Natural killer cell (primary cell): ENCODE data around the gene GPR152. TPM values are rescaled to one million over a fixed set of nuclear protein-coding genes. Genes with fewer than 3 reads are reported as not detected.

Experiments
- ATAC-seq, 3 donors: fragments of 150-1000 bp in 2 of 3; fragments of 200-7000 bp in 1 of 3; cut with Tn5 transposase; 1 replicate in 1 of 3; 2 replicates in 2 of 3; pipeline ENCODE4 v1.10.0; 2021; ENCODE audit warnings: mild to moderate bottlenecking in 2 of 3, moderate library complexity in 2 of 3
- DNase-seq, 2 donors: peaks; one replicate each; pipeline versions ENCODE4 v3.0.0 to v3.0.0-alpha.2; 2013 to 2021; ENCODE audit warnings: mixed read lengths in 1 of 2
- H3K27ac ChIP-seq: one replicate; pipeline ENCODE4 v1.5.1; 2013; ENCODE audit warnings: mild to moderate bottlenecking, low read length
- H3K27me3 ChIP-seq: one replicate; pipeline ENCODE4 v1.6.1; 2013; ENCODE audit warnings: low read length; ENCODE audit not compliant: control insufficient read depth, insufficient read depth
- H3K36me3 ChIP-seq: one replicate; pipeline ENCODE4 v1.6.1; 2013; ENCODE audit warnings: low read length; ENCODE audit not compliant: control insufficient read depth, insufficient read depth
- H3K4me1 ChIP-seq: one replicate; pipeline ENCODE4 v1.6.1; 2013; ENCODE audit warnings: low read length; ENCODE audit not compliant: control insufficient read depth, insufficient read depth
- H3K4me3 ChIP-seq: one replicate; pipeline ENCODE4 v1.5.1; 2013; ENCODE audit warnings: low read length
- H3K9me3 ChIP-seq: one replicate; pipeline ENCODE4 v1.6.1; 2013; ENCODE audit warnings: low read length; ENCODE audit not compliant: control insufficient read depth, insufficient read depth
- H3K27ac Mint-ChIP-seq, 2 donors: one replicate each; pipeline ENCODE4 v1.8.0; 2022; ENCODE audit warnings: mild to moderate bottlenecking in 2 of 2, mixed read lengths in 2 of 2, moderate library complexity in 1 of 2
- H3K27me3 Mint-ChIP-seq, 2 donors: one replicate each; pipeline ENCODE4 v1.8.0; 2022; ENCODE audit warnings: low read depth in 2 of 2, mixed read lengths in 2 of 2
- H3K36me3 Mint-ChIP-seq: one replicate; pipeline ENCODE4 v1.8.0; 2022; ENCODE audit warnings: mixed read lengths
- H3K4me1 Mint-ChIP-seq, 2 donors: one replicate each; pipeline ENCODE4 v1.8.0; 2022; ENCODE audit warnings: mixed read lengths in 2 of 2
- H3K4me3 Mint-ChIP-seq: one replicate; pipeline ENCODE4 v1.8.0; 2022; ENCODE audit warnings: mild to moderate bottlenecking, moderate library complexity, mixed read lengths
- H3K9me3 Mint-ChIP-seq, 2 donors: one replicate each; pipeline ENCODE4 v1.8.0; 2022; ENCODE audit warnings: mixed read lengths in 2 of 2
- CTCF ChIP-seq: fragments of 200-600 bp; IDR thresholded peaks from one replicate; pipeline ENCODE4 v1.8.0; 2022; ENCODE audit warnings: antibody characterized with exemption
- WGBS: methylation state at CpG from one replicate; pipeline ENCODE4 v1.1.7; 2013; ENCODE audit warnings: missing lambda C conversion rate; ENCODE audit not compliant: insufficient coverage; 5-methylcytosine and 5-hydroxymethylcytosine counted together
- intact Hi-C: fragments of 100-400 bp; cut with micrococcal nuclease; formaldehyde crosslinking; loops from one replicate; pipeline ENCODE4 v1.14.2; 2022
- total RNA-seq, 4 donors: library from RNA; stranded (reverse); fragments of 120-200 nt in 1 of 4; gene quantifications; one replicate each; pipeline versions ENCODE4 v1.2.3 to v1.2.4, GENCODE V29; 2013 to 2022

GPR152 gene, protein sequence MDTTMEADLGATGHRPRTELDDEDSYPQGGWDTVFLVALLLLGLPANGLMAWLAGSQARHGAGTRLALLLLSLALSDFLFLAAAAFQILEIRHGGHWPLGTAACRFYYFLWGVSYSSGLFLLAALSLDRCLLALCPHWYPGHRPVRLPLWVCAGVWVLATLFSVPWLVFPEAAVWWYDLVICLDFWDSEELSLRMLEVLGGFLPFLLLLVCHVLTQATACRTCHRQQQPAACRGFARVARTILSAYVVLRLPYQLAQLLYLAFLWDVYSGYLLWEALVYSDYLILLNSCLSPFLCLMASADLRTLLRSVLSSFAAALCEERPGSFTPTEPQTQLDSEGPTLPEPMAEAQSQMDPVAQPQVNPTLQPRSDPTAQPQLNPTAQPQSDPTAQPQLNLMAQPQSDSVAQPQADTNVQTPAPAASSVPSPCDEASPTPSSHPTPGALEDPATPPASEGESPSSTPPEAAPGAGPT
- total RNA-seq = under 1 TPM in 1 of 3 donors, not detected in 2; 0.25 TPM
- not detected for total RNA-seq (2013)

- Mint-ChIP-seq H3K36me3 (no peaks in the 10 kb centered on the region), H3K4me1 (peaks cover 0 to 13% of the 10 kb centered on the region in 2 donors), H3K9me3 (no peaks in the 10 kb centered on the region), H3K27me3 (peaks cover 0 to 11% of the 10 kb centered on the region in 2 donors), H3K4me3 (no peak within 1 kb of the TSS), H3K27ac (no peak within 1 kb of the TSS)
- Histone ChIP-seq H3K9me3 (no peaks in the 10 kb centered on the region), H3K4me3 (no peak within 1 kb of the TSS), H3K27me3 (no peaks in the 10 kb centered on the region), H3K36me3 (no peaks in the 10 kb centered on the region), H3K4me1 (peaks cover 23% of the 10 kb centered on the region), H3K27ac (no peak within 1 kb of the TSS)
- WGBS = 92% methylated on average over 33 of the region's 33 CpGs
- DNase-seq = no peak
- no peak for TF ChIP-seq CTCF
- intact Hi-C loops = no loop called here
- no peak for ATAC-seq
These were observed at the start of gene GPR152 for GRCh38 chr11:67452141-67452952. GPR152 (minus strand) TSS chr11:67452729; CDS start chr11:67452724, 5 bp downstream.

GRCh38 chr11:67501854-67502253 is 49.3 kb upstream of the GPR152 start:
- Mint-ChIP-seq H3K36me3 (peaks cover 7% of the 10 kb centered on the region), H3K4me3 (no peak overlapping the region), H3K27ac (no peak overlapping the region), H3K4me1 (peaks cover 30 to 44% of the 10 kb centered on the region in 2 donors), H3K27me3 (no peaks in the 10 kb centered on the region), H3K9me3 (no peaks in the 10 kb centered on the region)
- Histone ChIP-seq H3K4me1 (peaks cover 26% of the 10 kb centered on the region), H3K4me3 (no peak overlapping the region), H3K27me3 (no peaks in the 10 kb centered on the region), H3K27ac (no peak overlapping the region), H3K9me3 (no peaks in the 10 kb centered on the region), H3K36me3 (peaks cover 56% of the 10 kb centered on the region)
- ATAC-seq (no peak), DNase-seq (no peak)
- 98% methylated on average over 18 of the region's 18 CpGs for WGBS
- intact Hi-C loops = loop anchor here (10.0 kb wide), 1 partner anchor 113 kb away; no protein-coding TSS in a partner anchor
- no peak for TF ChIP-seq CTCF

DNA sequence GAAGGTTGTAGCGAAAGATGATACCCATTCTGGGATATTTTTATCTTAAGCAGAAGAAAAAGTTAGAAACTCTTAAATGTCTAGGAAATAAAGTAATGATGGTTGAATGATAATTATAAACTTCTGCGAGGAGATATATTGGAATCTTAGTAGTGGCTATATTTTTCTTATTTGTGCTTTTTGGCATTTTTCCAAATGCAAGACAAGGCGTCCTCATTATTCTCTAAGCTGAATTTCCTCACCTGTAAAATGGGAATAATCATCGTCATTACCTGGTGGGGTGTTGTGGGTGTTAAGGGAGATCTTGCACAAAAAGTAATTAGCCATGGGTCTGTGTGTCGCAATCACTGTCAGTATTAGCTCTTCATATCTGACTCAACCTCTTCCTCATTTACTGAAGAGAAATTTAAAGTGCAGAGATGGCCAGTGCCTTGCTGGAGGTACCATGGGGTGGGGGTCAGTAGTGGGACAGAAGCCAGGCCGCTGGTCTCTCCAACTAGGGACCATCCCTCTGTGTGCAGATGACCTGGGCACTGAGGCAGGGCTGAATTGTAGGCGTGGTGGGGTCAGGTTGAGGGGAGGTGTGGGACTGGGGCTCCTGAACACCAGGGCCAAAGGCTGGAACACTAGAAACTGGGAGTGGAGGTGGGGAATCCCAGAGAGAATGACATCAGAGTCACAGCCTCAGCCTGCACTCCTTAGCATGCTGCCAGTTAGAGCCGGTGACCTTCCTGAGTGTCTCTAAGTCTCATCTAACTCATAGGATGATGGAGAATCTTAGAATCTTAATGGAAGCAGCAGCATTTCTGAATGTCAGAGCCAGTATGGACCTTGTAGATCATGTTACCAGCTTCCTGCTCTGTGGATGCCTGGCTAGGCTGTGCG is 48.5 kb upstream of the GPR152 start:
- H3K27ac Mint-ChIP-seq = peak overlapping the region in 1 of 2 donors; percentile 52
- Histone ChIP-seq H3K36me3 (peaks cover 55% of the 10 kb centered on the region), H3K9me3 (no peaks in the 10 kb centered on the region), H3K27me3 (no peaks in the 10 kb centered on the region), H3K4me3 (no peak overlapping the region), H3K4me1 (peaks cover 19% of the 10 kb centered on the region), H3K27ac (no peak overlapping the region)
- no peak for ATAC-seq
- peaks cover 22 to 37% of the 10 kb centered on the region in 2 donors for H3K4me1 Mint-ChIP-seq
- H3K36me3 Mint-ChIP-seq = peaks cover 7% of the 10 kb centered on the region
- H3K9me3 Mint-ChIP-seq = no peaks in the 10 kb centered on the region
- H3K4me3 Mint-ChIP-seq = peak overlapping the region; percentile 55
- DNase-seq = no peak
- 97% methylated on average over 8 of the region's 9 CpGs for WGBS
- intact Hi-C loops = loop anchor here (10.0 kb wide), 1 partner anchor 114 kb away; no protein-coding TSS in a partner anchor
- H3K27me3 Mint-ChIP-seq = no peaks in the 10 kb centered on the region
- no peak for TF ChIP-seq CTCF
